Upper lobe of left lung (tissue), 6 donors: ENCODE data around the gene TMEM184A. TPM values are rescaled to one million over a fixed set of nuclear protein-coding genes. Genes with fewer than 3 reads are reported as not detected.

ENCODE experiments used
- ATAC-seq, 2 donors: fragments of 200-7000 bp; cut with Tn5 transposase; one replicate each; pipeline ENCODE4 v1.9.1; 2022; ENCODE audit warnings: mild to moderate bottlenecking in 2 of 2, moderate library complexity in 2 of 2; ENCODE audit not compliant: low FRiP score in 2 of 2
- DNase-seq, 2 donors: peaks; one replicate each; pipeline ENCODE4 v3.0.0-alpha.2; 2019 to 2020
- H3K27ac ChIP-seq, 4 donors: fragments of 200-600 bp; sonication (generic); one replicate each; pipeline ENCODE4 v1.5.1; 2016 to 2019
- H3K27me3 ChIP-seq, 4 donors: fragments of 200-600 bp; sonication (generic); one replicate each; pipeline ENCODE4 v1.5.1; 2017 to 2019
- H3K36me3 ChIP-seq, 4 donors: fragments of 200-600 bp; sonication (generic); one replicate each; pipeline ENCODE4 v1.5.1; 2016 to 2019
- H3K4me1 ChIP-seq, 4 donors: fragments of 200-600 bp; sonication (generic); one replicate each; pipeline ENCODE4 v1.5.1; 2018 to 2019
- H3K4me3 ChIP-seq, 4 donors: fragments of 200-600 bp; sonication (generic); one replicate each; pipeline ENCODE4 v1.5.1; 2017 to 2019; ENCODE audit warnings: mild to moderate bottlenecking in 2 of 4, moderate library complexity in 1 of 4
- H3K9me3 ChIP-seq, 4 donors: fragments of 200-600 bp; sonication (generic); one replicate each; pipeline ENCODE4 v1.5.1; 2018 to 2019
- CTCF ChIP-seq, 6 experiments: fragments of 450-650 bp in 4 of 6; fragments of 200-600 bp in 2 of 6; sonication (generic) in 2 of 6; IDR thresholded peaks; one replicate each; pipeline ENCODE4 v1.5.1; 2016 to 2019; ENCODE audit warnings: antibody characterized with exemption in 6 of 6
- EP300 ChIP-seq, 4 donors: sonication (generic); formaldehyde crosslinking; IDR thresholded peaks; one replicate each; pipeline ENCODE4 v1.5.1; 2017; ENCODE audit warnings: antibody characterized with exemption in 4 of 4, control low read depth in 2 of 4
- POLR2A ChIP-seq, 4 donors: fragments of 450-650 bp; IDR thresholded peaks; one replicate each; pipeline ENCODE4 v1.5.1; 2016 to 2017; ENCODE audit warnings: antibody characterized with exemption in 4 of 4, mild to moderate bottlenecking in 2 of 4
- POLR2AphosphoS5 ChIP-seq, 2 donors: sonication (generic); formaldehyde crosslinking; IDR thresholded peaks; one replicate each; pipeline ENCODE4 v1.5.1; 2017; ENCODE audit warnings: antibody characterized with exemption in 2 of 2
- WGBS, 2 donors: methylation state at CpG; one replicate each; pipeline ENCODE4 v1.1.5; 2017 to 2018; 5-methylcytosine and 5-hydroxymethylcytosine counted together
- total RNA-seq, 6 donors: library from RNA; depleted of rRNA in 4 of 6; stranded (reverse); fragments of >200 nt in 4 of 6; gene quantifications; one replicate each; pipeline versions ENCODE4 v1.1.0 to v1.2.1, GENCODE V29; 2016 to 2021
- donor health status: DM: no; HTN: no; CAD: no; lungs with moderate emphysema.
- donor health status: DM: no; HTN: yes; CAD: no; lungs with severe emphysema.

The TMEM184A gene
- total RNA-seq, 6 donors from 2014 or later = 5.0 to 11.7 (median 10.4) TPM

- 90 to 94% methylated on average over 17 to 25 of the region's 25 CpGs for WGBS, 2 donors
- H3K4me3 ChIP-seq = no peak overlapping the region
- no peaks in the 10 kb centered on the region for H3K4me1 ChIP-seq
- H3K27me3 ChIP-seq = no peaks in the 10 kb centered on the region
- no peak overlapping the region for H3K27ac ChIP-seq
- TF ChIP-seq EP300 (IDR thresholded peaks at IDR 0.05) (no peak), CTCF (IDR thresholded peaks at IDR 0.05) (no peak), POLR2A (IDR thresholded peaks at IDR 0.05) (no peak), POLR2AphosphoS5 (IDR thresholded peaks at IDR 0.05) (no peak)
- DNase-seq (peak in 1 of 2 donors; percentile 71), ATAC-seq (no peak)
- peaks cover 23 to 100% (median 86%) of the 10 kb centered on the region in 4 donors for H3K36me3 ChIP-seq
- no peaks in the 10 kb centered on the region for H3K9me3 ChIP-seq
Measured at GRCh38 chr7:1494447-1494846, 61.6 kb downstream of the TMEM184A start.

- H3K27me3 ChIP-seq = no peaks in the 10 kb centered on the region
- H3K27ac ChIP-seq = no peak overlapping the region
- no peak for TF ChIP-seq EP300 (IDR thresholded peaks at IDR 0.05)
- TF ChIP-seq CTCF (IDR thresholded peaks at IDR 0.05) = no peak
- TF ChIP-seq POLR2A (IDR thresholded peaks at IDR 0.05) = no peak
- no peak for TF ChIP-seq POLR2AphosphoS5 (IDR thresholded peaks at IDR 0.05)
- ATAC-seq (no peak), DNase-seq (peak in 1 of 2 donors; percentile 81)
- peaks cover 17 to 100% (median 86%) of the 10 kb centered on the region in 4 donors for H3K36me3 ChIP-seq
- no peaks in the 10 kb centered on the region for H3K4me1 ChIP-seq
- no peaks in the 10 kb centered on the region for H3K9me3 ChIP-seq
- WGBS, 2 donors = 94 to 96% methylated on average over 16 to 26 of the region's 26 CpGs
- H3K4me3 ChIP-seq = no peak overlapping the region
Measured at GRCh38 chr7:1493571-1493970, 62.4 kb downstream of the TMEM184A start.

DNA sequence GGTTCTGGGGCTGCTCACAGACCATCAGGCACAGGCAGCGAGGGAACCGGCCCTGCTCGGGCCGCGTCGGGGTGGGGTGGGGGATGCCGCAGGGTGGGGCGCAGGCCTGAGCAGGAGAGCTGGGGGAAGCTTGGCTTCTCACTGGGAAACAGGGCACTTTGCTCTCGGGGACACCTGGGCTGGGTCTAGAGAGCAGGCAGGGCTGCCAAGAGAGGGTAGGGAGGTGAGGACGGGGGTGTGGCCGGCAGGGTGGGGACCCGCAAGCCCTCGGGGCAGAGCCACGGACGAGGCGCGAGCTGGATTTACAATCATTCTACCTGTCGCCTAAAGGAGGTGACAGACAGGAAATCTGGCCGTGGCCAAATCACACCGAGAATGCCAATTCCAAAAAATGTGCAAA is 62.9 kb downstream of the TMEM184A start:
- Histone ChIP-seq H3K9me3 (no peaks in the 10 kb centered on the region), H3K27ac (no peak overlapping the region), H3K4me3 (no peak overlapping the region), H3K27me3 (no peaks in the 10 kb centered on the region), H3K36me3 (peaks cover 14 to 100% (median 86%) of the 10 kb centered on the region in 4 donors), H3K4me1 (no peaks in the 10 kb centered on the region)
- ATAC-seq = no peak
- peak in 1 of 2 donors; percentile 54 for DNase-seq
- TF ChIP-seq POLR2A (IDR thresholded peaks at IDR 0.05) (no peak), POLR2AphosphoS5 (IDR thresholded peaks at IDR 0.05) (no peak), CTCF (IDR thresholded peaks at IDR 0.05) (no peak), EP300 (IDR thresholded peaks at IDR 0.05) (no peak)
- WGBS, 2 donors = 94 to 95% methylated on average over 20 of the region's 20 CpGs

- WGBS, 2 donors = 89 to 91% methylated on average over 25 to 33 of the region's 33 CpGs
- DNase-seq = peak in 1 of 2 donors; percentile 64
Measured at GRCh38 chr7:1492640-1493039, 63.4 kb downstream of the TMEM184A start.

More at GRCh38 chr7:1492640-1493039, 63.4 kb downstream of the TMEM184A start:
- no peak for TF ChIP-seq POLR2A (IDR thresholded peaks at IDR 0.05)
- TF ChIP-seq POLR2AphosphoS5 (IDR thresholded peaks at IDR 0.05) = no peak
- TF ChIP-seq EP300 (IDR thresholded peaks at IDR 0.05) = no peak
- TF ChIP-seq CTCF (IDR thresholded peaks at IDR 0.05) = no peak
- H3K4me3 ChIP-seq = no peak overlapping the region
- no peaks in the 10 kb centered on the region for H3K9me3 ChIP-seq
- peaks cover 14 to 100% (median 86%) of the 10 kb centered on the region in 4 donors for H3K36me3 ChIP-seq
- no peaks in the 10 kb centered on the region for H3K27me3 ChIP-seq
- no peaks in the 10 kb centered on the region for H3K4me1 ChIP-seq
- H3K27ac ChIP-seq = no peak overlapping the region
- ATAC-seq = no peak

Other genes with a start within 250 kb of the TMEM184A start
- gene MICALL2, start 96.7 kb downstream of the TMEM184A start, total RNA-seq = 10 to 100 TPM; 17.8 to 67.1 (median 42.4) TPM
- gene INTS1, start 51.8 kb downstream of the TMEM184A start, total RNA-seq = 100 to 1,000 TPM in 2 of 6 donors, 10 to 100 TPM in 4; 38.6 to 215 (median 72.3) TPM
- 100 to 1,000 TPM in 1 of 6 donors, 10 to 100 TPM in 5; 48.0 to 117 (median 77.9) TPM for gene MAFK, start 25.5 kb downstream of the TMEM184A start, total RNA-seq
- 10 to 100 TPM; 19.0 to 53.1 (median 21.6) TPM for gene PSMG3, start 13.8 kb upstream of the TMEM184A start, total RNA-seq
- gene ELFN1, start 114.1 kb upstream of the TMEM184A start, total RNA-seq = 1 to 10 TPM in 2 of 6 donors, under 1 TPM in 3, not detected in 1; 0.11 to 3.0 (median 0.30) TPM